WTC11 (cell line): Measurements from ENCODE around the gene ELFN1. TPM values are rescaled to one million over a fixed set of nuclear protein-coding genes. Genes with fewer than 3 reads are reported as not detected.

Experiments used
- ATAC-seq: fragments of 200-7000 bp; cut with Tn5 transposase; 2 replicates; pipeline ENCODE4 v1.10.0; 2021; ENCODE audit warnings: mild to moderate bottlenecking, moderate library complexity
- CTCF ChIA-PET: fragments of 300-600 bp; sonication (Branson Sonifier 250); formaldehyde crosslinking; loops from one replicate; lab custom pipeline; 2021; ENCODE audit warnings: antibody characterized with exemption; lab: Charles Lee
- POLR2A ChIA-PET: fragments of 350-600 bp; sonication (Branson Sonifier 250); formaldehyde crosslinking; loops from one replicate; lab custom pipeline; 2021; ENCODE audit warnings: antibody characterized with exemption; lab: Charles Lee
- DNase-seq: peaks from one replicate; pipeline ENCODE4 v3.0.0; 2021; ENCODE audit warnings: low spot score
- H3K27ac Mint-ChIP-seq: 2 replicates; pipeline ENCODE4 v1.8.0; 2021; ENCODE audit warnings: mixed read lengths
- H3K27me3 Mint-ChIP-seq: 2 replicates; pipeline ENCODE4 v1.8.0; 2021; ENCODE audit warnings: low read depth, mild to moderate bottlenecking, moderate library complexity, mixed read lengths
- H3K36me3 Mint-ChIP-seq: 2 replicates; pipeline ENCODE4 v1.8.0; 2021; ENCODE audit warnings: mixed read lengths
- H3K4me1 Mint-ChIP-seq: 2 replicates; pipeline ENCODE4 v1.8.0; 2022; ENCODE audit warnings: mixed read lengths
- H3K4me3 Mint-ChIP-seq: 2 replicates; pipeline ENCODE4 v1.8.0; 2021; ENCODE audit warnings: mild to moderate bottlenecking, moderate library complexity, mixed read lengths
- H3K9me3 Mint-ChIP-seq: 2 replicates; pipeline ENCODE4 v1.8.0; 2021; ENCODE audit warnings: mixed read lengths
- ATF1 ChIP-seq: sonication (generic); formaldehyde crosslinking; IDR thresholded peaks from 2 replicates; pipeline ENCODE4 v1.8.1; 2023; ENCODE audit warnings: mild to moderate bottlenecking, moderate library complexity, missing genetic modification reagents
- ELF4 ChIP-seq: sonication (generic); formaldehyde crosslinking; IDR thresholded peaks from 2 replicates; pipeline ENCODE4 v1.8.1; 2022; ENCODE audit warnings: low read depth, mild to moderate bottlenecking, moderate library complexity, missing genetic modification reagents
- FOXP1 ChIP-seq: sonication (generic); formaldehyde crosslinking; IDR thresholded peaks from 2 replicates; pipeline ENCODE4 v1.8.0; 2022; ENCODE audit warnings: missing genetic modification reagents, mild to moderate bottlenecking, moderate library complexity, borderline replicate concordance
- GABPB1 ChIP-seq: sonication (generic); formaldehyde crosslinking; IDR thresholded peaks from 2 replicates; pipeline ENCODE4 v1.8.1; 2023; ENCODE audit warnings: mild to moderate bottlenecking, missing genetic modification reagents
- HMGA2 ChIP-seq: fragments of 250-450 bp; sonication (Bioruptor Pico); IDR thresholded peaks from 2 replicates; pipeline ENCODE4 v1.4.0; 2021; ENCODE audit warnings: mild to moderate bottlenecking, moderate library complexity
- NFE2L1 ChIP-seq: sonication (generic); formaldehyde crosslinking; IDR thresholded peaks from 2 replicates; pipeline ENCODE4 v1.8.1; 2023; ENCODE audit warnings: missing genetic modification reagents
- NR2C2 ChIP-seq: sonication (generic); formaldehyde crosslinking; IDR thresholded peaks from 2 replicates; pipeline ENCODE4 v1.8.0; 2022; ENCODE audit warnings: mild to moderate bottlenecking, missing genetic modification reagents
- NR3C1 ChIP-seq: sonication (generic); formaldehyde crosslinking; conservative IDR thresholded peaks from 2 replicates; pipeline ENCODE4 v1.8.1; 2023; ENCODE audit warnings: low read depth, mild to moderate bottlenecking, missing genetic modification reagents
- PRRX2 ChIP-seq: fragments of 250-450 bp; sonication (Bioruptor Pico); IDR thresholded peaks from 2 replicates; pipeline ENCODE4 v1.8.0; 2021; ENCODE audit warnings: mild to moderate bottlenecking
- TCF7 ChIP-seq: sonication (generic); formaldehyde crosslinking; IDR thresholded peaks from 2 replicates; pipeline ENCODE4 v1.8.0; 2022; ENCODE audit warnings: mild to moderate bottlenecking, low read depth, missing genetic modification reagents, moderate library complexity
- ZNF317 ChIP-seq: sonication (generic); formaldehyde crosslinking; IDR thresholded peaks from 2 replicates; pipeline ENCODE4 v1.8.1; 2023; ENCODE audit warnings: low read depth, mild to moderate bottlenecking, moderate library complexity, missing genetic modification reagents, borderline replicate concordance
- ZNF423 ChIP-seq: fragments of 250-450 bp; sonication (Bioruptor Pico); IDR thresholded peaks from 2 replicates; pipeline ENCODE4 v2.1.2; 2022; ENCODE audit warnings: mild to moderate bottlenecking, moderate library complexity
- total RNA-seq: library from RNA; stranded (reverse); gene quantifications from 3 replicates; pipeline ENCODE4 v1.2.3, GENCODE V29; 2021
- TF ChIP-seq, protein P1 (sequence below): sonication (generic); formaldehyde crosslinking; IDR thresholded peaks from 2 replicates; pipeline ENCODE4 v1.8.0; 2022; ENCODE audit warnings: missing genetic modification reagents
- TF ChIP-seq, protein P2 (sequence below): sonication (generic); formaldehyde crosslinking; IDR thresholded peaks from 2 replicates; pipeline ENCODE4 v1.8.0; 2023; ENCODE audit warnings: missing genetic modification reagents
- TF ChIP-seq, protein P3 (sequence below): fragments of 200-600 bp; IDR thresholded peaks from 2 replicates; pipeline ENCODE4 v1.8.0; 2022; ENCODE audit warnings: antibody characterized with exemption
- TF ChIP-seq, protein P4 (sequence below): sonication (generic); formaldehyde crosslinking; IDR thresholded peaks from 2 replicates; pipeline ENCODE4 v1.8.1; 2022; ENCODE audit warnings: low read depth, mild to moderate bottlenecking, moderate library complexity, missing genetic modification reagents, borderline replicate concordance
- TF ChIP-seq, protein P5 (sequence below): sonication (generic); formaldehyde crosslinking; IDR thresholded peaks from 2 replicates; pipeline ENCODE4 v1.8.0; 2022; ENCODE audit warnings: mild to moderate bottlenecking, missing genetic modification reagents
- TF ChIP-seq, protein P6 (sequence below): fragments of 250-450 bp; sonication (Bioruptor Pico); conservative IDR thresholded peaks from 2 replicates; pipeline ENCODE4 v1.9.0; 2021; ENCODE audit warnings: mild to moderate bottlenecking
- TF ChIP-seq, protein P7 (sequence below): sonication (generic); formaldehyde crosslinking; IDR thresholded peaks from 2 replicates; pipeline ENCODE4 v1.8.1; 2023; ENCODE audit warnings: mild to moderate bottlenecking, missing genetic modification reagents, moderate library complexity

The ELFN1 gene
- total RNA-seq, 1 experiment from 2014 or later, result 4.6 TPM

DNA sequence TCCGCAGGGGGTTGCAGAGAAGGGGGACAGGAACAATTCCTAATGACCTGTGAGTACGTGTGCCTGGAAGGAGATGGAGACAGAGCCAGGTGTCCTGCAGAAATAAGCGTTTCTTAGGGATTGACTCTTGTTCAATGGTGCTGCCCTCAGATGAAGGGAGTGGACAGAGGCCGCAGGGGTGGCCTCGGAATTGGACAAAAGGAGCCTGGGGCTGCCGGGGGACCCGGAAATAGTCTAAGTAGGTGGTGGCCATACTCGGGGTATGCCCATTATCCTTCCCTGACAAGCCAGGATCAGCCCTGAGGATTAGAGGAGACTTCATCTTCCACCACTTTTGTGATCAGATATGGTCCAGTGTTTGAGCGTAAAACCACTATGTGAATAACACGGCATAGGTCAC is 39.2 kb downstream of the ELFN1 start (continued):
- TF ChIP-seq, protein P1, sequence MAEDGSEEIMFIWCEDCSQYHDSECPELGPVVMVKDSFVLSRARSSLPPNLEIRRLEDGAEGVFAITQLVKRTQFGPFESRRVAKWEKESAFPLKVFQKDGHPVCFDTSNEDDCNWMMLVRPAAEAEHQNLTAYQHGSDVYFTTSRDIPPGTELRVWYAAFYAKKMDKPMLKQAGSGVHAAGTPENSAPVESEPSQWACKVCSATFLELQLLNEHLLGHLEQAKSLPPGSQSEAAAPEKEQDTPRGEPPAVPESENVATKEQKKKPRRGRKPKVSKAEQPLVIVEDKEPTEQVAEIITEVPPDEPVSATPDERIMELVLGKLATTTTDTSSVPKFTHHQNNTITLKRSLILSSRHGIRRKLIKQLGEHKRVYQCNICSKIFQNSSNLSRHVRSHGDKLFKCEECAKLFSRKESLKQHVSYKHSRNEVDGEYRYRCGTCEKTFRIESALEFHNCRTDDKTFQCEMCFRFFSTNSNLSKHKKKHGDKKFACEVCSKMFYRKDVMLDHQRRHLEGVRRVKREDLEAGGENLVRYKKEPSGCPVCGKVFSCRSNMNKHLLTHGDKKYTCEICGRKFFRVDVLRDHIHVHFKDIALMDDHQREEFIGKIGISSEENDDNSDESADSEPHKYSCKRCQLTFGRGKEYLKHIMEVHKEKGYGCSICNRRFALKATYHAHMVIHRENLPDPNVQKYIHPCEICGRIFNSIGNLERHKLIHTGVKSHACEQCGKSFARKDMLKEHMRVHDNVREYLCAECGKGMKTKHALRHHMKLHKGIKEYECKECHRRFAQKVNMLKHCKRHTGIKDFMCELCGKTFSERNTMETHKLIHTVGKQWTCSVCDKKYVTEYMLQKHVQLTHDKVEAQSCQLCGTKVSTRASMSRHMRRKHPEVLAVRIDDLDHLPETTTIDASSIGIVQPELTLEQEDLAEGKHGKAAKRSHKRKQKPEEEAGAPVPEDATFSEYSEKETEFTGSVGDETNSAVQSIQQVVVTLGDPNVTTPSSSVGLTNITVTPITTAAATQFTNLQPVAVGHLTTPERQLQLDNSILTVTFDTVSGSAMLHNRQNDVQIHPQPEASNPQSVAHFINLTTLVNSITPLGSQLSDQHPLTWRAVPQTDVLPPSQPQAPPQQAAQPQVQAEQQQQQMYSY (CRISPR knock-in tag), result no peak
- no peak for TF ChIP-seq FOXP1 (CRISPR knock-in tag)
- no peak for TF ChIP-seq TCF7
- TF ChIP-seq, protein P2, sequence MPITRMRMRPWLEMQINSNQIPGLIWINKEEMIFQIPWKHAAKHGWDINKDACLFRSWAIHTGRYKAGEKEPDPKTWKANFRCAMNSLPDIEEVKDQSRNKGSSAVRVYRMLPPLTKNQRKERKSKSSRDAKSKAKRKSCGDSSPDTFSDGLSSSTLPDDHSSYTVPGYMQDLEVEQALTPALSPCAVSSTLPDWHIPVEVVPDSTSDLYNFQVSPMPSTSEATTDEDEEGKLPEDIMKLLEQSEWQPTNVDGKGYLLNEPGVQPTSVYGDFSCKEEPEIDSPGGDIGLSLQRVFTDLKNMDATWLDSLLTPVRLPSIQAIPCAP, result no peak
- no peak for TF ChIP-seq ELF4 (CRISPR knock-in tag)
- TF ChIP-seq NR2C2 (CRISPR knock-in tag), result no peak
- TF ChIP-seq NR3C1 (CRISPR knock-in tag), result no peak

DNA sequence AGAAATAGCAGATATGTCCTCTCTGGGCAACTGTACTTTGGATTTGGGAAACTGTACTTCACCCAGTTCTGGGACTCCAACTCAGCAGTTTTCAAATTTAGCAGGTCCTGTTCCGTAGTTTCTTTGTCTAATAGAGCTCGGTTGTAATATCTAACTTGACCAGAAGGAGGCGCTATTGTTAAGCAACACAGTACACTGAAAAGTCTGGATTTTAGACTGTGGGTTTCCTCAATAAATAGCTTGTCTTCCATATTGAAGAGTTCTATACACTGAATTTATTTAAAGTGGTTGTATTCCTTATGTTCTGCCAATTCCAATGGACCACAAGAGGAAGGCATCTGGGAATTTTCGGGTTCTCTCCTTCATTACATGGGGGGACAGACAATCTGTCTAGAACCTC is 39.8 kb downstream of the ELFN1 start:
- Mint-ChIP-seq H3K9me3 (peaks cover 13% of the 10 kb centered on the region), H3K27me3 (peaks cover 4% of the 10 kb centered on the region), H3K36me3 (peaks cover 16% of the 10 kb centered on the region), H3K4me1 (peaks cover 38% of the 10 kb centered on the region), H3K4me3 (no peak overlapping the region), H3K27ac (no peak overlapping the region)
- ChIA-PET POLR2A (no interaction called here), CTCF (interaction anchor here (0.5 to 1.5 kb wide), 15 partner anchors 8 to 527 kb away, joined by 3 to 11 read pairs (median 3); no protein-coding TSS in a partner anchor)
- DNase-seq (no peak), ATAC-seq (no peak)
- TF ChIP-seq, protein P3, sequence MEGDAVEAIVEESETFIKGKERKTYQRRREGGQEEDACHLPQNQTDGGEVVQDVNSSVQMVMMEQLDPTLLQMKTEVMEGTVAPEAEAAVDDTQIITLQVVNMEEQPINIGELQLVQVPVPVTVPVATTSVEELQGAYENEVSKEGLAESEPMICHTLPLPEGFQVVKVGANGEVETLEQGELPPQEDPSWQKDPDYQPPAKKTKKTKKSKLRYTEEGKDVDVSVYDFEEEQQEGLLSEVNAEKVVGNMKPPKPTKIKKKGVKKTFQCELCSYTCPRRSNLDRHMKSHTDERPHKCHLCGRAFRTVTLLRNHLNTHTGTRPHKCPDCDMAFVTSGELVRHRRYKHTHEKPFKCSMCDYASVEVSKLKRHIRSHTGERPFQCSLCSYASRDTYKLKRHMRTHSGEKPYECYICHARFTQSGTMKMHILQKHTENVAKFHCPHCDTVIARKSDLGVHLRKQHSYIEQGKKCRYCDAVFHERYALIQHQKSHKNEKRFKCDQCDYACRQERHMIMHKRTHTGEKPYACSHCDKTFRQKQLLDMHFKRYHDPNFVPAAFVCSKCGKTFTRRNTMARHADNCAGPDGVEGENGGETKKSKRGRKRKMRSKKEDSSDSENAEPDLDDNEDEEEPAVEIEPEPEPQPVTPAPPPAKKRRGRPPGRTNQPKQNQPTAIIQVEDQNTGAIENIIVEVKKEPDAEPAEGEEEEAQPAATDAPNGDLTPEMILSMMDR, result peak; percentile 68
- TF ChIP-seq HMGA2 (CRISPR knock-in tag), result no peak
- no peak for TF ChIP-seq TCF7
- TF ChIP-seq, protein P4, sequence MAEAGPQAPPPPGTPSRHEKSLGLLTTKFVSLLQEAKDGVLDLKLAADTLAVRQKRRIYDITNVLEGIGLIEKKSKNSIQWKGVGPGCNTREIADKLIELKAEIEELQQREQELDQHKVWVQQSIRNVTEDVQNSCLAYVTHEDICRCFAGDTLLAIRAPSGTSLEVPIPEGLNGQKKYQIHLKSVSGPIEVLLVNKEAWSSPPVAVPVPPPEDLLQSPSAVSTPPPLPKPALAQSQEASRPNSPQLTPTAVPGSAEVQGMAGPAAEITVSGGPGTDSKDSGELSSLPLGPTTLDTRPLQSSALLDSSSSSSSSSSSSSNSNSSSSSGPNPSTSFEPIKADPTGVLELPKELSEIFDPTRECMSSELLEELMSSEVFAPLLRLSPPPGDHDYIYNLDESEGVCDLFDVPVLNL, result no peak
- no peak for TF ChIP-seq GABPB1

DNA sequence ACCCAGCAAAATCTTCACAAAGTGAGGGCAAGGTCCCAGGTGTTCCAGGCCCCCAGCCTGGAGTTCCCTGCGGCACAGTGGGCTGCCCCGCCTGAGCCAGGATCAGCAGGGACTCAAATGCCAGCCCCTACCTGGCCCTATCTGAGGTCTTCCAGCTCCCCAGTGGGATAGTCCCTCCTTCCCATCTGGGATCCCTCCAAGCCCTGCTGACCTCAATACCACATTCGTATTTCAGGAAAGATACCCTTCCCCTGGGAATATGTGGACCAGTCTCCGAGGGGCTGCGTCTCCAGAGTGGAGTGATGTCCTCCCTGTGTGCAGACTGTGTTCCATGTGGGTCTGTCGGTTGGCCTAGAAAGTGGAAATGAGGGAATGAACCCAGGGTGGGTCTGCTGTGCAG is 40.9 kb downstream of the ELFN1 start:
- Mint-ChIP-seq H3K9me3 (peaks cover 13% of the 10 kb centered on the region), H3K27me3 (peaks cover 4% of the 10 kb centered on the region), H3K4me3 (no peak overlapping the region), H3K36me3 (peaks cover 16% of the 10 kb centered on the region), H3K4me1 (peaks cover 42% of the 10 kb centered on the region), H3K27ac (no peak overlapping the region)
- ATAC-seq (no peak), DNase-seq (no peak)
- CTCF ChIA-PET, result interaction anchor here (0.7 to 1.5 kb wide), 3 partner anchors 47 to 102 kb away, joined by 3 to 11 read pairs (median 3); no protein-coding TSS in a partner anchor
- no peak for TF ChIP-seq NFE2L1
- no peak for TF ChIP-seq ZNF317 (CRISPR knock-in tag)
- TF ChIP-seq, protein P5, sequence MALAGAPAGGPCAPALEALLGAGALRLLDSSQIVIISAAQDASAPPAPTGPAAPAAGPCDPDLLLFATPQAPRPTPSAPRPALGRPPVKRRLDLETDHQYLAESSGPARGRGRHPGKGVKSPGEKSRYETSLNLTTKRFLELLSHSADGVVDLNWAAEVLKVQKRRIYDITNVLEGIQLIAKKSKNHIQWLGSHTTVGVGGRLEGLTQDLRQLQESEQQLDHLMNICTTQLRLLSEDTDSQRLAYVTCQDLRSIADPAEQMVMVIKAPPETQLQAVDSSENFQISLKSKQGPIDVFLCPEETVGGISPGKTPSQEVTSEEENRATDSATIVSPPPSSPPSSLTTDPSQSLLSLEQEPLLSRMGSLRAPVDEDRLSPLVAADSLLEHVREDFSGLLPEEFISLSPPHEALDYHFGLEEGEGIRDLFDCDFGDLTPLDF (CRISPR knock-in tag), result no peak
- TF ChIP-seq ATF1 (CRISPR knock-in tag), result no peak
- TF ChIP-seq, protein P6, sequence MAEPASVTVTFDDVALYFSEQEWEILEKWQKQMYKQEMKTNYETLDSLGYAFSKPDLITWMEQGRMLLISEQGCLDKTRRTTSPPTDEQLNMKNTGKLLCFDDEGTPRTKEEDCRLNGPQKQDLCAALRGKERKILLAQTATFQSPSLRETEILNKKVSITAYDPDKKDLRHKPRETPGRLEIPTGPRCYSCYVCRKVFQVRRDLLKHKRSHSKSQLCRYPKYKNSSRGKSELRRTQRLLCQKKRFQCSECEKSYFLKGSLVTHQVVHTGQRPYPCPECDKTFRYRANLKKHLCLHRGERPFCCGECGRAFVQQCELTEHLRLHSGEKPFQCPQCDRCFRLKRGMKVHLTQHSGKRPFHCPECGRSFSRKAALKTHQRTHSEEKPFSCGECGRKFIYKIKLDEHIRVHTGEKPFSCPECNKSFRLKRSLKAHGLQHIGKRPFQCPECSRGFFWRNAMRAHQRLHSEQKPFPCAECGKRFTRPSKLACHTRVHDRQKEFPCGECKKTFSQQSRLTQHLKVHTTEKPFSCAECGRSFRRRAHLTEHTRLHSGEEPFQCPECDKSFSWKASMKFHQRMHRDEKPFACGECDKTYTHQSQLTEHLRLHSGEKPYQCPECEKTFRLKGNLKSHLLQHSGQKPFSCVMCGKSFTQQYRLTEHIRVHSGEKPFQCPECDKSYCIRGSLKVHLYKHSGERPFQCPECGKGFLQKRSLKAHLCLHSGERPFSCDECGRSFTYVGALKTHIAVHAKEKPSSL (CRISPR knock-in tag), result no peak
- TF ChIP-seq PRRX2 (CRISPR knock-in tag), result no peak
- no peak for TF ChIP-seq ZNF423 (CRISPR knock-in tag)
- TF ChIP-seq, protein P7, sequence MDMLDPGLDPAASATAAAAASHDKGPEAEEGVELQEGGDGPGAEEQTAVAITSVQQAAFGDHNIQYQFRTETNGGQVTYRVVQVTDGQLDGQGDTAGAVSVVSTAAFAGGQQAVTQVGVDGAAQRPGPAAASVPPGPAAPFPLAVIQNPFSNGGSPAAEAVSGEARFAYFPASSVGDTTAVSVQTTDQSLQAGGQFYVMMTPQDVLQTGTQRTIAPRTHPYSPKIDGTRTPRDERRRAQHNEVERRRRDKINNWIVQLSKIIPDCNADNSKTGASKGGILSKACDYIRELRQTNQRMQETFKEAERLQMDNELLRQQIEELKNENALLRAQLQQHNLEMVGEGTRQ (CRISPR knock-in tag), result no peak
- POLR2A ChIA-PET, result no interaction called here
